GM18873 (cell line): Measurements from ENCODE around the gene UBE3C.
"Not testable (repeated sequence)": the region's sequence is repeated elsewhere in the genome, so short reads cannot be mapped to it uniquely, and the experiment has no call there.

ENCODE experiments used
- ATAC-seq: cut with Tn5 transposase; IDR thresholded peaks from one replicate; pipeline ENCODE4 v1.9.1; 2021; ENCODE audit warnings: mild to moderate bottlenecking, moderate library complexity, moderate number of reproducible peaks; ENCODE audit not compliant: unreplicated experiment, low FRiP score

Gene UBE3C

GRCh38 chr7:157269341-157270059 lies 130.8 kb downstream of the UBE3C start:
- no peak for ATAC-seq

DNA sequence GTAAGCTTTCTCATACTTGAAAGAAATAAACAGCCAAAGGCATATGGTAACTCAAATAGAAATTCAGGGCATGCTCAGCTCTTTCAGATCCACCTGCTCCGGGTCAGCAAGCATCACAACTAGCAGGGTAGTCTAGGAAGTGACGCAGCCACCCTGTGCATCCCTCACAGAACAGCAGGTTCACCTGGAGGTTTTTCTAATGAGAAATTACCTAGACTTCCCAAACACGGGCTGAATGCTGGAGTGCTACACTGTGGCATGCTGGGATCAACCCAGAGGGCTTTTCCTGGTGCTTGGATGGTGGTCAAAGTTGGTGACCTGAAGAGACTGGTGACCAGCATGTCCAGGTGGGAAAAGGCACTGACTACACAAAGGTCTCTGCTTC lies 131.3 kb downstream of the UBE3C start:
- ATAC-seq: no peak

GRCh38 chr7:157271315-157271990 lies 132.7 kb downstream of the UBE3C start:
- ATAC-seq: no peak

DNA sequence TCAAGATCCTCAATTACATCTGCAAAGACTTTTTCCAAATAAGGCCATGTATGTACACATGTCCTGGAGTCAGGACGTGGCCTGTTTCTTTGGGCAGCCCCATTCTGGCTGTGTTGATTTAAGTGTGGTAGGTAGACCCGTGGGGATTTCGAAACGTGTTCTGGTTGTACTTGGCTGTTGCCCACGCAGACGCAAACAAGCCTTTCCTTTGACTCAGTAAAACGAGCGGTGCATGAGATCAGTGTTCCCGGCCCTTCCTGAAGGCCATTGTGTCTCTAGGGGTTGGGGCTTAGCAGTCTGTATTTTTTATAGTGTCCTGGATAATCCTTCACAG lies 133.2 kb downstream of the UBE3C start:
- ATAC-seq: no peak

DNA sequence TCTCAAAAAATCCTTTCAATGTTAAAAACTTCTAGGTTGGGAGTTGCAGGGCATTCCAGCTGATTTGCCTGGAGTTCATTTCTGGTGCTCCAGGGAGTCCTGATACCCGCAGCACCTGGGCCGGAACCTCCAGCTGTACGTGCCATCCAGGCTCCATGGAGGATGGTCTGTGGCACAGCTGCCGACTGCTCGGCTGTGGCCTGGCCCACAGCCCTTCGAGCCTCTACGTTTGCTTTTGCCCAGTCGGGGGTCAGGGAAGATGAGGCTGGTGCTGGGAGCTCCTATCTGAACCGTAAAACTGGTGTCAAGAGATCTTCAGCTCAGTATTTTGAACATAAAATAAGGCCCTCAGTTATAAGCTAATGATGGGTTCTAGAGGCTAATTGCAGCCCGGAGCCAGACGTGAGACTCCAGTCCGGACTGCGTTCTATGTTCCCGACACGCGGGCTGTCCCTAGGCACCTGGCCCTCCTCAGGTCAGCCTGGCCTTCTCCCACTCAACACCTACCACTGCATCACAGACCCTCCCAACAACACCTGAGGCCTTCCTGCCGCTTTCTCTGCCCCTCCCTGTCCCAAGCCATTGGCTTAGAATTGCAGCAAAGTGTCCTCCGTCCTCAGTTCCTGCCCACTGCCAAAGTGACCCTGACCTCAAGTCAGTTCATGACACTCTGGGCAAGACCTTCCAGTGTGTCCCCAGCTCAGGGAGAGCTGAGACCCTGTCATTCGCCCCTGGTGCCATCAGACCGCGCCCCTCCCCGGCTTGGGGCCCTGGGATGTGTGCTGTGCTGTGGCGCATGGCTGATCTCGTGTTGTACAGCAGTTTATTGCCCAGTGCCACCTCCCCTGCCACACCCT lies 133.9 kb downstream of the UBE3C start:
- ATAC-seq: no peak

DNA sequence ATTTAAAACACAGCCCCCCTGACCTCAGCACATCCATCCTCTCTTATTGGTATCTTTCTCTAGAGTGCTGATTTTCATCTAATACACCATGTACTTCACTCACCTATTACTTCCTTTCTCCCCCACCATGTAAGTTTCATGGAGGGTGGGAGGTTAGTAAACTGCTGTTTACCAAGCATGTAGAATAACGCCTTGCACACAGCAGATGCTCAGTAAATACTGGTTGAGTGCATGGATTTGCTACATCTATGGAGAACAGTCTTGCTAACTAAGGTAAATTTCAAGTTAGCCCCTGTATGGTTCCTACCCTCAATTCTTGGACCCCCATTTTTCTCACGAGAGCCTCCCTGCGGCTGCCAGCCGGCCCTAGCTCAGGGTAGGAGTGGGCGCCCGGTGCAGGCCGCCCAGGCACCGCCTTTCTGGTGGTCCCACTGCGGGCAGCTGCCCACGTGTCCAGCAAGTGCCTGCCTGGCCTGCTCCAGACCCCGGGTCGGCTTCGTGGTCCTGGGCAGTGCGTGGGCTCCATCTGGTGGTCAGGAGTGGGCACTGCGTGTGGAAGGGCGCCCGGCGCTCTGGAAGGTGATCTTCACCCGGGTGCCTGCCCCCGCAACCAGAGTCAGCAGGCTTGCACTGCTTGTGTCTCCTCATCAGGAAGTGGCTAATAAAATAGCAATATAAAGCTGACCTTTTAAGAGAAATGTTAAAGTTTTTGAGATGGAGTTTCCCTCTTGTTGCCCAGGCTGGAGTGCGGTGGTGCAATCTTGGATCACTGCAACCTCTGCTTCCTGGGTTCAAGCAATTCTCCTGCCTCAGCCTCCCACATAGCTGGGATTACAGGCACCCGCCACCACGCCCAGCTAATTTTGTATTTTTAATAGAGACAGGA lies 134.7 kb downstream of the UBE3C start:
- ATAC-seq: peak; percentile 54

DNA sequence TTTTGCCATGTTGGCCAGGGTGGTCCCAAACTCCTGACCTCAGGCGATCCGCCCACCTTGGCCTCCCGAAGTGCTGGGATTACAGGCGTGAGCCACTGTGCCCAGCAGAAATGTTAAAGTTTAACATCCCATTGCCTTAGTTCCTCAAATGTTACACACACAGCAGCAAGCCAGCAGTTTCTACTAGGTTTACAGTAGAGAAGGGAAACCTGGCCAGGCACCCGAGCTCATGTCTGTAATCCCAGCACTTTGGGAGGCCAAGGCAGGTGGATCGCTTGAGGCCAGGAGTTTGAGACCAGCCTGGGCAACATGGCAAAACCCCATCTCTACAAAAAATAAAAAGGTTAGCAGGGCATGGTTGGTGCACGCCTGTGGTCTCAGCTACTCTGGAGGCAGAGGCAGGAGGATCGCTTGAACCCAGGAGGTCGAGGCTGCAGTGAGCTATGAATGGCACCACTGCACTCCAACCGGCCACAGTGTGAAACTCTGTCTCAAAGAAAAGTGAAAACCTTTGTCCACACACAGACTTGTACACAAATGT lies 135.4 kb downstream of the UBE3C start:
- not testable (repeated sequence) for ATAC-seq

- ATAC-seq: no peak
Measured at GRCh38 chr7:157274991-157275427, 136.3 kb downstream of the UBE3C start.

DNA sequence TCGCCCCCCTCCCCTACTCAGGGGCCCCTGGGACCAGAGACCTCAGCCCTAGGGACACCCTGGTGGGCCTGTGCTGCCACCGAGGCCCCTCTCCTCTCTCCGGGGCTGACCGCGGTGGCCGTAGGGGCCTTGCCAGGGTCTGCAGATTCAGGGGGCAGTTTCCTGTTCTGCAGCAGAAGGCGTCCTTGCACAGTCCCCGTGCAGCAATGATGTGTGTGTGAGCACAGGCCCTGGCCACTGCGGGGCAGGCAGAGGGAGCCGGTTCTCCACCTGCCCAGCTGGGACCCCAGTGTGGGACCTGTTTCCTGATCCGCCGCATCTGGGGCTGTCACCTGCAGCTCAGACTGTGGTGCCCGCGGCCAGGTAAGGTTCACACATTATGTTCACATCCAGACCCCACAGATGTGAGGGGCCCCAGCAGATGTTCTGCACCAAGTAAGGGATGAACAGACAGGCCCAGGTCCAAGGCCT lies 137.4 kb downstream of the UBE3C start:
- no peak for ATAC-seq

DNA sequence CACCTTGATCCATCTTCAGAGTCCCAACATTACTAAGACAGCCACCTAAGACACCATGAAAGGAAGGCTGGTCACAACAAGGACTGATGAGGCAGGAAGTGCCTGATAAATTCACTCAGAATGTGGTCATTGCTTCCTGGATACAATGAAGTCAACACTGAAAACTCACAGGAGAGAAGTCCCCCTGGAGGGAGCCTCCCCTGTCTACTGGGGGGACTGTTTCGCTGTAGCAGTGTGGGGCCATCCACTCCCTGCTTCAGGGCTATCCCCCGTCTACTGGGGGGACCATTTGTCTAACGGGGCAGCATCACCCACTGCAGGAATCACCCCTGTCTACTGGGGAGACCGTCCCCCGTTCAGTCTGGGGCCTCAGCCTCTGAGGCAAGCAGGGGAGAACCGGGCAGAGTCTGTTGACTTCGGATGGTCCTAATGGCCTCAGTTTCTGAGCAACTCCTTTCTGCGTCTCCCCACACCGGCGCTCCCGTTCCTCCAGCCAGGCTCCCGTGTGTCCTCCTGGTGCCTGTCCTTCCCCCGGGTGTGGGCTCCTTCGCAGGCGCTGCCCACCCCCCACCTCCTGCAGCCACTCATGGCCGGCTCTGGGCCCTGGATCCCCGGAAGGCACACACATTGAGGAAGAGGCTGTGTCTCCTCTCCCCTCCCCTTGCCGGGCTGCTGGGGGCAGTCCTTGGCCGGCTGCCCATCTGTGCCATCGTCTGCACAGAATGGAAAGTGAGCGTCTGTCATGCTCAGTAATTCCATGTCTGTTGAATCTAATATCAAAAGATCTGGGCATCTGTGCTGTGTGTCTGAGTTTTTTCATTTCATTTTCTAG lies 138.2 kb downstream of the UBE3C start:
- no peak for ATAC-seq

GRCh38 chr7:157277568-157277967 lies 138.8 kb downstream of the UBE3C start:
- not testable (repeated sequence) for ATAC-seq

DNA sequence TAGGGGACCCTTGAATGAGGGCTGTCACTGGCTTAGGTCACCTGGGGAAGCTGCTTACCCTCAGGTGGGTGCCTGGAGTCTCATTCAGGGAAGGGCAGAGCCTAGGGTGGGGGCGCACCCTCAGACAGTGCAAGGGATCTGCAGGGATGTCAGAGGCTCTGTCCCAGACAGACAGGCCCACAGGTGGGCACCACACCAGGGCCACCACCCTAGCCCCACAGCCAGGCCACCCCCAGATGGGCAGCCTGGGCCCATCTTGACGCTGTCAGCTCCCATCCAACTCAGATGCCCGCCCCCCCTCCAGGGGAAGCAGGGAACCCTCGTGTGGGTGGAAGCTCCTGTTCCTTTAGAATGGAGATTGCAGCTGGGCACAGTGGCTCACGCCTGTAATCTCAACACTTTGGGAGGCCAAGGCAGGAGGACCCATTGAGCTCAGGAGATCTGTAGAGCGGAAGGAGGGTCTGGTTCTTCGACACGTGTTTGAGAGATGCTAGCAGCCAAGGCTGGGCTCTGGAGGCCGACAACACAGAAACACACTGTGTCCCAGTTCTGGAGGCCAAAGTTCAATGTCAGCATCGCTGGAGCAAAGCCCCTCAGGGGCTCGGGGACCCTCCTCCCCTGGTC lies 139.6 kb downstream of the UBE3C start:
- no peak for ATAC-seq

- no peak for ATAC-seq
Measured at GRCh38 chr7:157278791-157279724, 140.3 kb downstream of the UBE3C start.

- no peak for ATAC-seq
Measured at GRCh38 chr7:157279741-157280215, 141.1 kb downstream of the UBE3C start.

- no peak for ATAC-seq
Measured at GRCh38 chr7:157280216-157280841, 141.6 kb downstream of the UBE3C start.

DNA sequence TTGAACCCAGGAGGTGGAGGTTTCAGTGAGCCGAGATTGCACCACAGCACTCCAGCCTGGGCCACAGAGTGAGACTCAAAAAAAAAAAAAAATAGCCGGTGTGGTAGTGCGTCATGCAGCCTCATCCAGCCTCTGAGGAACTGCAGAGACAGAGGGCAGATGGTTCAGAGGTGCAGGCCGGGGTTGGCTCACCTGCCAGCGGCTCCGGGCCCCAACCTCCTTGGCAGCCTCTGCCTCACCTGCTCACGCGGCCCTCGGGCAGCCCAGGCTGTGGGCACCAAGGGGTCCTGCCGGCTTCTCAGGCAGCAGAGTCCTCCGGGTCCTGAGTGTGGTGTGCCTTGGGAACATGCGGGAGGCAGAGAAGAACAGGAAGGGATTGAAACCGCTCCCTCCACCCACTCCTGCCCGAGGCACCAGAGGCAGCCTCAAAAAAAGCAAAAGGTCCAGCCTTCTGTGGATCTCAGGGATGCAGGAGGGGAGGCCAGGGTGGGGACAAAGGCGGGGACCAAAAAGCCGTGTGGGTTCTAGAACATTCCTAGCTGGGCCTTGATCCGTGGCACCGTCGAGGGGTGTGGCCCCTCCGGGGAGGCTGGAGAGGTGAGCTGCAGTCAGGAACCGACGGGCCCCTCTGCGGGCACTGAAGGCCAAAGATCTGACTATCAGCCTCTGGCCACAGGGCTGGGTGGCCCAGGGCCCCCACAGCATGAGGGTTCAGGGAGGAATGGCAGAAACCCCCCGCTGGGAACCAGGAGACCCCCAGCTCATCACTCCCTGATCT lies 142.7 kb downstream of the UBE3C start:
- ATAC-seq: no peak
